Measurements from ENCODE around the gene NKX1-2.
A peak's percentile ranks its signal among the peaks of the same experiment; 100 is the strongest.
"Not testable (repeated sequence)": the region's sequence is repeated elsewhere in the genome, so short reads cannot be mapped to it uniquely, and the experiment has no call there.

The NKX1-2 gene

GRCh38 chr10:124449170-124450011 lies 444 bp downstream of the NKX1-2 start:
- DNase-seq: no peak

- no peak for DNase-seq
Measured at GRCh38 chr10:124448696-124449169, 1.1 kb downstream of the NKX1-2 start.

- no peak for DNase-seq
Measured at GRCh38 chr10:124447751-124448466, 1.9 kb downstream of the NKX1-2 start.

GRCh38 chr10:124446830-124447750 lies 2.7 kb downstream of the NKX1-2 start:
- no peak for DNase-seq

GRCh38 chr10:124441694-124442093 lies 8.1 kb downstream of the NKX1-2 start:
- not testable (repeated sequence) for DNase-seq

GRCh38 chr10:124436191-124436638 lies 13.6 kb downstream of the NKX1-2 start:
- DNase-seq: no peak

DNA sequence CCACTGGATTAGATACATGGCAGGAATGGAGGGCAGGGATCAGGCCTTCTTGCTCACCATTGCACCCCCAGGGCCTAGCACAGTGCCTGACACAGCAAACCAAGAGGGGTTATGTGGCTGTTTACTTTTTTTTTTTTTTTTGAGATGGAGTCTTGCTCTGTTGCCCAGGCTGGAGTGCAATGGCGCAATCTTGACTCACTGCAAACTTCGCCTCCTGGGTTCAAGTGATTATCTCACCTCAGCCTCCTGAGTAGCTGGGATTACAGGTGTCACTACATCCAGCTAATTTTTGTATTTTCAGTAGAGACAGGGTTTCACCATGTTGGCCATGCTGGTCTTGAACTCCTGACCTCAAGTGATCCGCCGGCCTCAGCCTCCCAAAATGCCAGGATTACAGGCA lies 14.2 kb downstream of the NKX1-2 start:
- not testable (repeated sequence) for DNase-seq

GRCh38 chr10:124433461-124433860 lies 16.4 kb downstream of the NKX1-2 start:
- no peak for DNase-seq

GRCh38 chr10:124430077-124430476 lies 19.8 kb downstream of the NKX1-2 start:
- no peak for DNase-seq

DNA sequence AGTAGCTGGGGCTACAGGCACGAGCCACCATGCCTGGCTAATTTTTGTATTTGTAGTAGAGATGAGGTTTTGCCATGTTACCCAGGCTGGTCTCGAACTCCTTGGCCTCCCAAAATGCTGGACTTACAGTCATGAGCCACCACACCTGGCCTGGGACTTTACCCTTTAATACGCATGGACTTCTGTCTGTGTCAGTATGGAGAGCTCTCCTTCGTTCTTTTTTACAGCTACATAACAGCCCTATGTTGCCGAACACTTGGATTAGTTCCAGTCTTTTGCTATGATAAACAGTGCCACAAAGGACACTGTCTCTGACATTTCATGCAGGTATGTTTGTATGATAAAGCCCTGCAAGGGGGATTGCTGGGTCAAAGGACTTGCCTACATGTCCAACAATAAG lies 20.3 kb downstream of the NKX1-2 start:
- DNase-seq: no peak

DNA sequence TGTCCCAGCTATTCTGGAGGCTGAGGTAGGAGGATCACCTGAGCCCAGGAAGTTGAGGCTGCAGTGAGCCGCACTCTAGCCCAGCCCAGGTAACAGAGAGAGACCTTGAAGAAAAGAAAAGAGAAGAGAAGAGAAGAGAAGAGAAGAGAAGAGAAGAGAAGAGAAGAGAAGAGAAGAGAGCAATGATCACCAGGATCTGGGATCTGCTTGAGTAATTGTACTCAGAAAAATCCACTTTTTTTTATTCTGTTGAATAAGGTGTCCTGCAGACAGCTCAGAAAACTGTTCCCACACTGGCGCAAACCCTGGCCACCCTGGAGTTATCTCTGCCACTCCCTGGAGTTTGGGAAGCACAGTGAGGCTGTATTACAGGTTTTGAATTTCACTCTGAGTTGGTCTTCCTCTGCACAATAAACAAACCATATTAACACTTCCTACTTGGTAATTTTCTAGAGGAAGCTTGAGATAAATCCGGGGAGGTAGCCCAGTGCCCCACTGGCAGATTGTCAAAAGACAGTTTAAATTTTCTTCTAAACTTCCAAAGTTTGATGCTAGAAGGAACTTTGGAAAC lies 21.5 kb downstream of the NKX1-2 start:
- DNase-seq: no peak

GRCh38 chr10:124425227-124425962 lies 24.4 kb downstream of the NKX1-2 start:
- no peak for DNase-seq

DNA sequence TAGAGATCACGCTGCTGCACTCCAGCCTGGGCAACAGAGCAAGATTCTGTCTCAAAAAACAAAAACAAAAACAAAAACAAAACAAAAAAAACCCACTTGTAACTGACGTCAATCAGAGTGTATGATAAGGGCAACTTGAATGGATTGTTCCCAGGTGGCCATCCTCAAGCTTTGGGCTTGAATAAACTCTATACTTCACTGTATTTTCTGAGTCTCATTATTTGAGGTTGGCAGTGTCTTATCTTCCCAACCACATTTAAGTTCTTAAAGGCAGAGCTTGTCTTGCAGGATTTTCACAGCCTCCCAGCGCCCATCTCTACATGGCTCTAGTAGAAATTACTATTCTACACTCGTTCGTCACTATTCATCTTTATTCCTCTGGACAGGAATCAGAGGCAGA lies 26.0 kb downstream of the NKX1-2 start:
- DNase-seq: no peak

DNA sequence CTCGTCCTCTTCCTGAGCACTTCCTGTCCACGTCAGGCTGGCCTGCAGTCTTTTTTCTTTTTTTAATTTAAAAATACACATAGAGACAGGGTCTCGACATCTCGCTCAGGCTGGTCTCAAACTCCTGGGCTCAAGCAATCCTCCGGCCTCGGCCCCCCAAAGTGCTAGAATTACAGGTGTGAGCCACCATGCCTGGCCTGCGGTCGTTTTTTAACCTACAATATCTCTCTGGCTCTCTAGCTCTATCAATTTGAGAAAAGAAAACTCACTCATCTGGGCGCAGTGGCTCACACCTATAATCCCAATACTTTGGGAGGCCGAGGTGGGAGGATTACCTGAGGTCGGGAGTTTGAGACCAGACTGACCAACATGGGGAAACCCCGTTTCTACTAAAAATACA lies 27.1 kb downstream of the NKX1-2 start:
- DNase-seq: no peak

DNA sequence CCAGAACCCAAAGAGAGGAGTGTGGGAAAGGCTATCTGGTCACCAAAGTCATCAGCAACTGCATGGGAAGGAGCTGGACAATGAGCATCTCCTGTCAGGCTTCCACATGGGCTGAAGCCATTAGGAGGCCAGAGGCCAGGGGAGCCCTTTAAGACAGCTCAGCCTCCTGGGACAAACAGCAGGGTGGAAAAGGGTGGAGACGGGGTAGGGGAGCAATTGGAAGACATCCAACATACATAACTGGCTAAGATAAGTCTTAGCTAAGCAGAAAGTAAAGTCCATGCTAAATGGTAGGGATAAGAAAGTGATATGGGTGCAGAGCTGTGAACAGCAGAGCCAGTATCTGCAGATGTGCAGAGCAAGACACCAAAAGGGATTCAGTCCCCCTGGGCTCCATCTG lies 29.6 kb downstream of the NKX1-2 start:
- DNase-seq: no peak

GRCh38 chr10:124419635-124420034 lies 30.2 kb downstream of the NKX1-2 start:
- DNase-seq: no peak

DNA sequence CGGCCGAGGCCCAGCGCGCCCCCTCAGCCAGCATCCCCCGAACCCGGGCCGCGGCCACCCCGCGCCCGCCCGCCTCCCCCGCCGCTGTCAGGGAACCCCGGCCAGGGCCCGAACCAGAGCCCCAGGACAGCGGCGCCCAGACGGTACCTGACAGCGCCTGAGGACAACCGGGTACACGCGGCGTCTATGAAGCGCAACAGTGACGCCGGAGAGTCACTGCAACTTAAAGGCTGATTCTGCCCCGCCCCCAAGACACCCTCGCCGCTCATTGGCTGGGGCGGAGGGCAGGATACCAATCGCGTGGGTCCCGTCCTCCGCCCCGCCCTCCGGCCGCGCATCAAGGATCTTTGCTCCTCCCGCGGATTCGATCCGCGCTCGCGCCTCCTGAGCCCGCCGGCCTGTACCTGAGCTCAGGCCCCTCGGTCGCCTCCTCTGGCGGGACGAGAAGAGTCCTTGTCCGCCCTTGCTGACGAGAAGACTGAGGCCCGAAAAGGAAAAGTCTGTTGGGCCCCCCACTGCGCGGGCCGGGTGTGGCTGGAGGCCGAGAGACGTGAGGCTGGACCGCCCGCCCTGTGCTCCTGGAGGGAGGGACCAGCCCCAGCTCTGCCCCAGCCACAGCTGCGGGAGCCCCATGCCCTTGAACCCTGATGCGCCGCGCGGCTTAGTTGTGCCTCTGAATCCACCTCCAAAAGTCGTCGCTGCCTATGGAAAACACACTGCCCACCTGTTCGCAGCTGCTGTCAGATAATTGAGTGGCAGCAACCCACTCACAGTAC lies 30.9 kb downstream of the NKX1-2 start, which contains the start of gene OAT:
Gene OAT (minus strand): TSS at position 198 of the 776 bp plus-strand sequence. CDS start 6,752 bp downstream, outside the sequence.
- DNase-seq: peak; percentile 82

DNA sequence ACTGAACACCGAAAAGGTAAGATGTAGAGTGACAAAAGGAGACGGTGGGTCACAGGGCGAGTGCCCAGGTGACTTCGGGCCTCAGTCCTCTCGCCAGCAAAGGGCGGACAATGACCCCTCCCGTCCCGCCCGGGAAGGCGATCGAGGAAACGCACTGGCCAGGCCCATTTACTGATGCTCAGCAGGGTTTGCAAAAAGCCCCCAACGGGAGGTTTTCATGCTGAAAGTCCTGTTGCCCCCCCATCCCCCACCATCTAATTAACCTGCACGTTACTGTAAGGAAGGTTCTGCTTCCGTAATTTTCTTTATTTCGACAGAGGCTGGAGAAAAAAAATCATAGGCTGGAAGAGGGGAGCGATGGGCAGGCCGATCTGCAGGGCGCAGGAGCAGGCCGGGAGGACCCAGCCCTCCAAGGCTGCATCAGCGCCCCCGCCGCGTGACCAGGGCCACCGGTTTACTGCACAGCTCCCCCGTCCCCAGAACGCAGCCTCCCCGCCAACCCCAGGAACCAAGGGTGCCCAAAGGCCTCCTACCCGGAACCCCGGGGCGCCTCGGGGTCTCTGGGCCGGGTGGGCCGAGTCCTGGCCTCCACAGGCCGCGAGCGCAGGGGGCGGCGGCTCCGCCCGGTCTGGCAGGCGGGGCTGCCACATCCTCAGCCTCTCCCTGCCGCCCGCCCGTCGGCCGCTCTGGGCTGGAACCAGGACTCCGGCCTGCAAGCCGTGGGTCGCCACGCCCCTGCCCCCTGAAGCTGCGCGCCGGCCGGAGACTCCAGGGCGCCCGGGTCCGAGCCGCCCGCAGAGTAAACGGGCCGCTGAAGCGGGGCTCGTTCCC lies 31.7 kb downstream of the NKX1-2 start:
- no peak for DNase-seq

DNA sequence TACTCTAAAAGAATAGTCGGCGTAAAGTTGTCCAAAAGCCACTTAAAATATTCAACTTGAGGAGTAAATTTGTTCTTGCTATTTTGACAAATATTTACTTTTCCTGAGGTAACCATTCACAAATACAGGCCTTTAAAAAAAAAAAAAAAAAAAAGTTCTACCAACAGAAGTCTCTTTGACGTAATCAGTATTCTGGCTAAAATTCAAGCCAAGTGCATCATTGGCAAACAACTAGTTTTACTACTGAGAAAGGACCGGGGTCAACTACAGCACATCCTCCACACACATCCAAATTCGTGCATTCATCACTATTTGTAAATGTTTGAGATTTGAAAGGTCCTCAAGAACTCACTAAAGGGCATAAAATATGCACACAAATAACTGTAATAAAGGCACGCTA lies 33.1 kb downstream of the NKX1-2 start:
- DNase-seq: no peak

- no peak for DNase-seq
Measured at GRCh38 chr10:124415210-124415609, 34.6 kb downstream of the NKX1-2 start.

Measured in NCI-H774 (cell line).